GM10266 (cell line): ENCODE results near the gene SPRED1.

Experiments used
- DNase-seq: peaks from one replicate; pipeline ENCODE4 v3.0.0; 2012; ENCODE audit errors: extremely low spot score
- CTCF ChIP-seq: IDR thresholded peaks from 2 replicates; pipeline ENCODE4 v1.5.1; 2012; ENCODE audit warnings: mild to moderate bottlenecking, low read depth; ENCODE audit not compliant: control insufficient read depth, insufficient read depth; ENCODE audit errors: missing control alignments

SPRED1 gene

GRCh38 chr15:38307251-38307650, 54.6 kb downstream of the SPRED1 start:
- TF ChIP-seq CTCF, result no peak
- DNase-seq, result no peak

DNA sequence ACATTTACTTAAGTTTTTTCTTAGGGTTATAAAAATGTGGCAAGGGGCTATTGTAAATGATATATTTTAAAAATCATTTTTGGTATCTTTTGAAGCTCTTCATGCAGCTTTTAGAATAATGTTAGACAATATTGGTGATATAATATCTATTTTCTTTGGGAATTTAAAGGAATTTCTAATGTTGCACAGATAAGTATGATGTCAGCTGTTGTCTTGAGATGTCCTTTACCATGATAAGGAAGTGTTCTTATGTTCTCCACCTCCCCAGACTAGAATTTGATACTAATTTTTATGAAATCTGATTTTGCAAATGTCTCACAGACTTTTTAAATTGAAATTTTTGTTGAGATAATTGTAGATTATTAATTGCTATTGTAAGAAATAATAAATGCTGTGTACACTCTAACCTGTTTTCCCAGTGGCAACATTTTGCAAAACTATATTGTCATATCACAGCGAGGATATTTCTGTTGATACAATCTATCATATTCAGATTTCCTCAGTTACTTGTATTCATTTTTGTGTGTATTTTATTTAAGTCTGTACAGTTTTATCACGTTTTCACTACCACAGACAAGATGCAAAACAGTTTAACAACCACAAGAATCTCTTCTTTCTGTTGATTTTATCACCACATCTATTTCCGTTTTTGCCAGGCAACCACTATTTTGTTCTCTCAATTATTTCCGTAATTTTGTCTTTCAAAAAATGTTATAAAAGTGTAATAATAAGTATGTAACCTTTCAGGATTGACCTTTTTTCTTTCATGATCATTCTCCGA, 55.4 kb downstream of the SPRED1 start:
- TF ChIP-seq CTCF, result no peak
- no peak for DNase-seq

DNA sequence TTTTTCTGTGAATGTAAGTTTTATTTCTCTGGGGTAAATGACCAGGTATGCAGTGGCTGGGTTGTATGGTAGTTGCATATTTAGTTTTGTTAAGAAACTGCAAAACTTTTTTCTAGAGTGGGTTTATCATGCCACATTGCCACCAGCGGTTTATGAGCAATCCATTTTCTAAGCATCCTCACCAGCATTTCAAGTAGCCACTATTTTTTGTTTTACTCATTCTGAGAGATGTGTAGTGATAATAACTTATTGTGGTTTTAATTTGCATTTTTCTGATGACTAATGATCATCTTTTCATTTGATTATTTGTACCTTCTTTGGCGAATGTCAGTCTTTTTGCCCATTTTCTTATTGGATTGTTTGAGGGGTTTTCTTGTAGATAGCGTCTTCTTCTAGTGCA, 56.2 kb downstream of the SPRED1 start:
- no peak for DNase-seq
- no peak for TF ChIP-seq CTCF

DNA sequence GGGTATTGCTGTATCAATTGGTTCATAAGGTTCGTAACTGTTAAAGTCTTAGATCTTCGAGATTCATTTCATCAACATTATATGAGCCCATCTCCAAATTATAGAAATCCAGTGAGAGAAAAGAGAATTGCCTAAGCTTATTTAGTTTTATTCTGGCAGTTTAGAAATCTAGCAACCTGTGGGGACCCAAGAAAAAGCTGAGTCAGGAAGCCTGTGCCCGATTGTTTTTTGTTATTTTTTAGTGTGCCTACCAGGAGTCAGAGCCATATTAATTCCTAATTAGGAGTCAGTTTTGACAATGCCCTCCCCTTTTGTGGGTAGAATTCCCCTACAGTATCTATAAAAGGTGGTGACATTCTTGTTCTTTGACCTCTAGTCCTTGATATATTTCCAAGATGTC, 59.6 kb downstream of the SPRED1 start:
- no peak for TF ChIP-seq CTCF
- no peak for DNase-seq

- no peak for TF ChIP-seq CTCF
- no peak for DNase-seq
Observed at GRCh38 chr15:38316311-38316710, 63.7 kb downstream of the SPRED1 start.

- TF ChIP-seq CTCF, result no peak
- no peak for DNase-seq
Observed at GRCh38 chr15:38320181-38320580, 67.5 kb downstream of the SPRED1 start.

DNA sequence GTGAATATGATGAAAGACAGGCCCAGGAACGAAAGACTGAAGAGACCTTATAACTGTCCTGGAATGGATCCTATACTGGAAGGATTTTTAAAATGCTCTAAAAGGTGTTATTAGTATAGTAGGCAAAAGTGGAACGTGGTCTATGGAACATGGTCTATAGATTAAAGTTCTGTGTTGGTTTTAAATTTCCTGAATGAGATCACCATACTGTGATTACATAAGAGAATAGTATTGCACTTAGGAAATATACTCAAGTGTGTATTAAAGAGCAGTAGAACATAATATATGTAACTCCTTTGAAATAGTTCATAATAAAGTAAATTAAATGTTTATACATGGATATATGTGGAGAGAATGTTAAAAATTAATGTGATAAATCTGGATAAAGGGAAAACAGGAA, 68.2 kb downstream of the SPRED1 start:
- TF ChIP-seq CTCF, result no peak
- DNase-seq, result no peak
